22Rv1 (cell line): ENCODE results near the gene CARMIL1.

Experiments
- H3K27ac ChIP-seq: fragments of 450-650 bp; 2 replicates; pipeline ENCODE4 v1.5.1; 2017
- ZFX ChIP-seq: fragments of 450-650 bp; IDR thresholded peaks from 2 replicates; pipeline ENCODE4 v1.6.1; 2017; ENCODE audit warnings: antibody characterized with exemption, borderline replicate concordance
- TF ChIP-seq, protein P1 (sequence below): fragments of 450-650 bp; IDR thresholded peaks from 2 replicates; pipeline ENCODE4 v1.5.1; 2017; ENCODE audit warnings: mild to moderate bottlenecking

The CARMIL1 gene

DNA sequence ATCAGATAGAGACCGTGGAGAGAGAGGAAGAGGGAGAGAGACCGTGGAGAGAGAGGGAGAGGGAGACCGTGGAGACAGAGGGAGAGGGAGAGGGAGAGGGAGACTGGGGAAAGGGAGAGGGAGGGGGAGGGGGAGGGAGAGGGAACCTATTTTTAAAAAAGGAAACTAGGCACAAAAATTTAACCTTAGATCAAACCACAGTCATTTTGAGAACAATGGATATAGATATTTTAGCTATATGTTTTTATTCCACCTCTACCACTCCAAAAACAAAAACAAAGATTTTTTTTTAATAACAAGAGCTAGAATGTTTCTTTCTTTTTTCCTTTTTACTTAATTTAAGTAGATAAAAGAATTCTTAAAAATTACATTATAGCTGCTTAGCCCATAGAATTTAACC, 307.8 kb downstream of the CARMIL1 start:
- TF ChIP-seq ZFX: no peak
- TF ChIP-seq, protein P1, sequence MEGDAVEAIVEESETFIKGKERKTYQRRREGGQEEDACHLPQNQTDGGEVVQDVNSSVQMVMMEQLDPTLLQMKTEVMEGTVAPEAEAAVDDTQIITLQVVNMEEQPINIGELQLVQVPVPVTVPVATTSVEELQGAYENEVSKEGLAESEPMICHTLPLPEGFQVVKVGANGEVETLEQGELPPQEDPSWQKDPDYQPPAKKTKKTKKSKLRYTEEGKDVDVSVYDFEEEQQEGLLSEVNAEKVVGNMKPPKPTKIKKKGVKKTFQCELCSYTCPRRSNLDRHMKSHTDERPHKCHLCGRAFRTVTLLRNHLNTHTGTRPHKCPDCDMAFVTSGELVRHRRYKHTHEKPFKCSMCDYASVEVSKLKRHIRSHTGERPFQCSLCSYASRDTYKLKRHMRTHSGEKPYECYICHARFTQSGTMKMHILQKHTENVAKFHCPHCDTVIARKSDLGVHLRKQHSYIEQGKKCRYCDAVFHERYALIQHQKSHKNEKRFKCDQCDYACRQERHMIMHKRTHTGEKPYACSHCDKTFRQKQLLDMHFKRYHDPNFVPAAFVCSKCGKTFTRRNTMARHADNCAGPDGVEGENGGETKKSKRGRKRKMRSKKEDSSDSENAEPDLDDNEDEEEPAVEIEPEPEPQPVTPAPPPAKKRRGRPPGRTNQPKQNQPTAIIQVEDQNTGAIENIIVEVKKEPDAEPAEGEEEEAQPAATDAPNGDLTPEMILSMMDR: no peak

DNA sequence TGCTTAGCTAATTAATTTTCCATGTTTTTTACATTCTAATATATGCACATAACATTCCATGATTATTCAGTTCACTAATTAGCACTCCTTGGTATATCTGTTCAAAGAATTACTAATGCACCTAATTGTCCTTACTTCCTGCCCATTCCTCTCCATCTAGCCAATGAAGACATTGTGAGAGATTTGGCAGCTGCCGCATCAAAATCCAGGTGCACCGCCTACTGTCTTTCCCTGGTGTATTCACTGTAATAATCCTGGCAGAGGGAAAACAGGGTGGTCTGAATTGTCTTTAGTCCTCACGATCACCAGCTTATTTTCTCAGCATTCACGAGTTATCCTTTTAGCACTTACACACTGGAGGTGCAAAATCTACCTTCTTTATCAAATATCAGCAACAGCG, 311.8 kb downstream of the CARMIL1 start:
- H3K27ac ChIP-seq: no peak overlapping the region

More for the DNA sequence above, 307.8 kb downstream of the CARMIL1 start:
- H3K27ac ChIP-seq: no peak overlapping the region

DNA sequence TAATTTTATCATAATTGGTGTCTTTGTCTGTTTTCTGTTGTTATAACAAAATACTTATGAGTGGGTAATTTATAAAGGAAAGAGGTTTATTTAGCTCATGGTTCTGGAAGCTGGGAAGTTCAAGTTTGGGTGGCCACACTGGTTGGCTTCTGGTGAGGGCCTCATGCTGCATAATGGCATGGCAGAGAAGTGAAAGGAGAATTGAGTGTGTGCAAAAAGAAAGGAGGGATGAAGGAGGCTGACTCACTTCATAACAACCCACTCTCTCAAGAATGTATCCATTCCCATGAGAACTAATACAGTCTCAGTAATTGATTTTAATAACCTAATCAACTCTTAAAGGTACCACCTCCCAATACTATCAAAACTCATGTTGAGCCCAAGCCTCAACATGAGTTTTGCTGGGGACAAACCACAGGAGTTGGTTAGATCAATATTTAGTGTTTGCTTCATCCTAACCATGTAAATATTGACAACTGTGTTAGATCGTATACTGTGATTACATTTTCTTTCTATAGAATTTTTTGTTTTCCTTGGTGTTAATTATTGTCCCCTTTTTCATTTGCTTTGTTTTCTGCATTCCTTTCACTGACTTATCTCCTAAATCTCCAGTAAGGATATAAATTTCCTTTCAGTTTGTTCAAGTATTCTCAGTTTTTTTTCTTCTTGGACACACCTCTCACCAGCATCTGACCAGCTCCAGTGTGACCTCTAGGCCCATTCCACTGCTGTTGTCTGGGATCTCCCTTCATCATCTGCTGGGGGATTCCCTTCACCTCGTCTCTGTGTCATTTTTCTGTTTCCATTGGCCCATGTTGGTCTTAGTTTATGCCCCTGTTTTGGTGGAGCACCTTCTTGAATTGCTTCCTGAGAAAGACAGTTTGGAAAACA, 318.0 kb downstream of the CARMIL1 start:
- no peak for TF ChIP-seq ZFX
- TF ChIP-seq, protein P1: no peak
- H3K27ac ChIP-seq: peak overlapping the region; percentile 43

More for the DNA sequence above, 311.8 kb downstream of the CARMIL1 start:
- no peak for TF ChIP-seq ZFX
- TF ChIP-seq, protein P1: no peak

DNA sequence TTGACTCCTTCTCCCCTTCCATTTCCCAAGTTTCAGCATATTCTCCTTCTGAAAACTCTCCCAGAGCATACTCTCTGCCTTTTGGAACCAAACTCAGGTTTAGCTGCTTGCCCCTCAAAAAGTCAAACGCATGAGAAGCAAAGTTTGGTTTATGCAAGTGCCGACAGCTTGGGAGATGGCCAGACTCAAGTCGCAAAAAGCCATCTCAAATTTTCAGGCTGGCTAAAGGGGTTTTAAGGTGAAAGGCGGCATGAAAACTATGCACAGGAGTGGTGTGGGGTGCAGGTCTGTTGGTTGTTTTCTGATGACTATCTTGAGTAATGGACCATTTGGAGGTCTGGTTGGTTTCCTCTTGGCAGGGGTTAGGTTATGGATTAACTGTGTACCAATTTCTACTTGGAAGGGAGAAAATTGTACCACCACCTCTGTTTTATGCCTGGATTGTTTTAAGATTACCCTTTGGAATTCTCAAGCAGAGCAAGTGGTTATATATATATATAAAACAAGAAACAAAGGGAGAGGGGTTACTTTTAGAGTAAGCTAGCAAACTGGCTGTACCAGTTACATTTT, 320.4 kb downstream of the CARMIL1 start:
- TF ChIP-seq ZFX: no peak
- TF ChIP-seq, protein P1: no peak
- no peak overlapping the region for H3K27ac ChIP-seq

DNA sequence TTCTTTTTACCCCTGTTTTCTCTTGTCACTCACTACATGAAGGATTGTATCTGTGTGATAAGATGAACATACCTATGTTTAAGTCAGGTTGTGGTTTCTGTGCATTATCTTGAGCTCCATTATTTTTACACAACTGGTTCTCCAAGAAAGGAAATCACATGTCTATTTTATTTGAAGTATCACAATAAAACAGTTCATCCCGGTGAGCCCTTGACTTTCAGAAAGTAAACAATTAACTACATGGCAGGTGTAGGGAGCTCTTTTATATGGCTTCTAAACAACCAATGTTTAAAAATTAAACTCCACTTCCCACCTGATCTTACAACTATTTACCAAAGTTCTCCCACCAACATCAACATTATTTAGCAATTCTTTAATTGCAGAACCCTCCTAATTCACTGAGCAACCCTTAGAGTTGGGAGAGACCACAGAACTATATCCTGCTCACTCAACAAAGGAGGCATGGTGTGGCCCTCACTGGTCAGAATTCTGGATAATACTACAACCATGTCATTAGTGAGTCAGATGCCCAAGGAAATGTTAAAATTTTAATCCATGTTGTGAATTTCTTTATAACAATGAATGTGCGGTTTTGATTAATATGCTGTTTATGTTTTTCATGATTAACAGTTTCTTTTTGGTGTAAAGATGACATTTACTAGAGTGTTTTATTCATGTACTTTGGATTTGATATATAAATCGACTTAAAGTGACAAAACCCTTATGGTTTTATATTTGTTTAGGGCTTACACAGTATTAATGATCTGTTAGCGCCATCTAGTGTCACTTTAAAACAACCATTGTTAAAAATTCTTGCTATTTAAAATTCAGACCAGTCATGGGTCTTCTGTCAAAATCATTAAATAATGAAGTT, 322.9 kb downstream of the CARMIL1 start:
- peak overlapping the region; percentile 9; the same call in 1 of the 2 replicates for H3K27ac ChIP-seq
- TF ChIP-seq, protein P1: peak; percentile 68
- TF ChIP-seq ZFX: no peak

DNA sequence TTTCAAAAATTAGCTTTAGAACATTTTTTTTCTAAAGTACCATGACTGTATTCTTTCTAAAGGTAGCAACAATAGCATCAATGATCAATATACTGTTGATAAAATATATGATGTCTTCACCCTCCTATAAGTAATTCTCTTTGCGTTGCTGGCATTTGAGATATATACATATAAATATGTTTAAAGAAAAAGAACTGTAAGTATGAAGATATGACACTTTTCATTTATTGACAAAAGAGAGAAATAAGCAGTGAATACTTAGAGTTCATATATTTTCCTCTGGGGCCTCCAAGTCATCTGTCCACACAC, 323.5 kb downstream of the CARMIL1 start:
- H3K27ac ChIP-seq: no peak overlapping the region
- TF ChIP-seq ZFX: no peak
- TF ChIP-seq, protein P1: peak; percentile 17
